Progenitor cell of endocrine pancreas (in vitro differentiated cells): ENCODE results near the gene LRRC23. TPM values are rescaled to one million over a fixed set of nuclear protein-coding genes. Genes with fewer than 3 reads are reported as not detected.
"Not testable (repeated sequence)": the region's sequence is repeated elsewhere in the genome, so short reads cannot be mapped to it uniquely, and the experiment has no call there.

ENCODE experiments used
- DNase-seq: peaks from one replicate; pipeline ENCODE4 v3.0.0; 2021; ENCODE audit warnings: low spot score; ENCODE audit not compliant: unreplicated experiment
- H3K27ac Mint-ChIP-seq: 2 replicates; pipeline ENCODE4 v1.8.0; 2021; ENCODE audit warnings: mild to moderate bottlenecking, moderate library complexity, mixed read lengths
- H3K27me3 Mint-ChIP-seq: 2 replicates; pipeline ENCODE4 v1.8.0; 2021; ENCODE audit warnings: mixed read lengths
- H3K36me3 Mint-ChIP-seq: 2 replicates; pipeline ENCODE4 v1.8.0; 2022; ENCODE audit warnings: mixed read lengths; ENCODE audit not compliant: insufficient read depth
- H3K4me1 Mint-ChIP-seq: 2 replicates; pipeline ENCODE4 v1.8.0; 2021; ENCODE audit warnings: low read depth, mixed read lengths
- H3K4me3 Mint-ChIP-seq: 2 replicates; pipeline ENCODE4 v1.8.0; 2021; ENCODE audit warnings: low read depth, mild to moderate bottlenecking, moderate library complexity, mixed read lengths
- H3K9me3 Mint-ChIP-seq: 2 replicates; pipeline ENCODE4 v1.8.0; 2021; ENCODE audit warnings: low read depth, mixed read lengths
- CTCF ChIP-seq: fragments of 200-600 bp; sonication (generic); IDR thresholded peaks from one replicate; pipeline ENCODE4 v1.5.0; 2021; ENCODE audit warnings: antibody characterized with exemption, mild to moderate bottlenecking; ENCODE audit not compliant: unreplicated experiment
- total RNA-seq: library from RNA; stranded (reverse); gene quantifications from 2 replicates; pipeline ENCODE4 v1.2.1, GENCODE V29; 2021

The LRRC23 gene
- total RNA-seq, 1 donor from 2014 or later, result 21.5 TPM

GRCh38 chr12:6871052-6871957, 33.3 kb upstream of the LRRC23 start:
- Mint-ChIP-seq H3K9me3 (no peaks in the 10 kb centered on the region), H3K27ac (peak overlapping the region; percentile 92), H3K4me3 (peak overlapping the region; percentile 93), H3K27me3 (peaks cover 4% of the 10 kb centered on the region), H3K36me3 (peaks cover 20% of the 10 kb centered on the region), H3K4me1 (peaks cover 32% of the 10 kb centered on the region)
- DNase-seq, result no peak
- TF ChIP-seq CTCF, result no peak

GRCh38 chr12:6872073-6873048, 32.3 kb upstream of the LRRC23 start:
- peak; percentile 100 for TF ChIP-seq CTCF
- Mint-ChIP-seq H3K36me3 (peaks cover 23% of the 10 kb centered on the region), H3K4me1 (peaks cover 32% of the 10 kb centered on the region), H3K4me3 (peak overlapping the region; percentile 93), H3K27me3 (no peaks in the 10 kb centered on the region), H3K27ac (peak overlapping the region; percentile 92), H3K9me3 (no peaks in the 10 kb centered on the region)
- DNase-seq, result peak; percentile 98

GRCh38 chr12:6873094-6874014, 31.3 kb upstream of the LRRC23 start, which contains the start of gene SPSB2:
SPSB2 (minus strand) TSS chr12:6873303; CDS start chr12:6872901, 402 bp downstream.
- Mint-ChIP-seq H3K4me1 (peaks cover 28% of the 10 kb centered on the region), H3K4me3 (peak within 1 kb of the TSS; percentile 93), H3K27me3 (no peaks in the 10 kb centered on the region), H3K27ac (peak within 1 kb of the TSS; percentile 95), H3K9me3 (no peaks in the 10 kb centered on the region), H3K36me3 (peaks cover 23% of the 10 kb centered on the region)
- peak; percentile 100 for DNase-seq
- TF ChIP-seq CTCF, result no peak

- H3K27me3 Mint-ChIP-seq, DNase-seq, H3K9me3 Mint-ChIP-seq: not testable (repeated sequence)
- H3K36me3 Mint-ChIP-seq, result peaks cover 23% of the 10 kb centered on the region
- peak overlapping the region; percentile 95 for H3K27ac Mint-ChIP-seq
- peak overlapping the region; percentile 93 for H3K4me3 Mint-ChIP-seq
- H3K4me1 Mint-ChIP-seq, result peaks cover 22% of the 10 kb centered on the region
Measured at GRCh38 chr12:6874015-6874368, 30.6 kb upstream of the LRRC23 start.

- H3K4me3 Mint-ChIP-seq, H3K27me3 Mint-ChIP-seq, H3K9me3 Mint-ChIP-seq, DNase-seq: not testable (repeated sequence)
- H3K27ac Mint-ChIP-seq, result peak overlapping the region; percentile 90
- peaks cover 24% of the 10 kb centered on the region for H3K36me3 Mint-ChIP-seq
- peaks cover 13% of the 10 kb centered on the region for H3K4me1 Mint-ChIP-seq
Measured at GRCh38 chr12:6879824-6880223, 24.8 kb upstream of the LRRC23 start.
